Stimulated activated CD4-positive, alpha-beta T cell treated with anti-CD3 and anti-CD28 coated beads, Interleukin-2, amount 100 ng/mL, for 48 hours (primary cell): Measurements from ENCODE around the gene SAMM50.

Source experiments
- DNase-seq, 2 donors: peaks; one replicate each; pipeline ENCODE4 v3.0.0-alpha.2; 2020

Gene SAMM50

DNA sequence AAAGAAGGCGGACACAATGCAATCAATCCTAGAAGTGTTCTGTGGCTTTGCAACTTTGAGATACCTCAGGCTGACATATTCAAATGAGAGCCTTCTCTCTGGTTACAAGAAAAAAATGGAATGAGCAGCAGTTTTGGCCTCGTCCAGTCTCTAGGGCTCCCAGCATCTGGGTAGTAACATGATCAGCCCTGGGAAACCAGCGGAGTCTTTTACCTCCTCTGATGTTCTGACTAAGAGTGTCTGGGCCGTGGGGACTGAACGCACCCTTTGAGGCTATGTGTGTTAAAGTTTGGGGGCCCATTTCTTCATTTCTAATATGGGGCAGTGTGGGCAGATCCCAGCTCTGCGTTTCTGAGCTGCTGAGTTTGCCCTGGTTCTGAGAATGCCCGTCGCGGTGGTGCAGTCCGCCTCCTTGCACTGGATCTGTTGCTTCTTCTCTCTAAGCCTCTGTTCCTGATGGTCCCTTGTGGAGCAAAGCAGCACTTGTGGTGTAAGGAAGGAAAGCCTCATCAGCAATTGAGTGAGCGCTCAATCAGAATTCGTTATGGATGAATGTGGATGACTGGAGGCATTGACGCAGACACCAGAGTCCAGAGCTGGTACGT, 77.0 kb downstream of the SAMM50 start:
- no peak for DNase-seq

GRCh38 chr22:44033287-44033686, 78.0 kb downstream of the SAMM50 start:
- no peak for DNase-seq

- DNase-seq, result no peak
Measured at GRCh38 chr22:44033694-44034093, 78.5 kb downstream of the SAMM50 start.

- no peak for DNase-seq
Measured at GRCh38 chr22:44037519-44038375, 82.5 kb downstream of the SAMM50 start.

GRCh38 chr22:44039566-44040171, 84.4 kb downstream of the SAMM50 start:
- DNase-seq, result no peak

GRCh38 chr22:44042249-44043218, 87.3 kb downstream of the SAMM50 start:
- no peak for DNase-seq

- DNase-seq, result no peak
Measured at GRCh38 chr22:44045145-44045544, 89.9 kb downstream of the SAMM50 start.
